ENCODE results near the gene ANKHD1. TPM values are rescaled to one million over a fixed set of nuclear protein-coding genes. Genes with fewer than 3 reads are reported as not detected.

ANKHD1 gene
- total and polyA plus RNA-seq, 9 donors = 48.3 to 141 (median 110) TPM

DNA sequence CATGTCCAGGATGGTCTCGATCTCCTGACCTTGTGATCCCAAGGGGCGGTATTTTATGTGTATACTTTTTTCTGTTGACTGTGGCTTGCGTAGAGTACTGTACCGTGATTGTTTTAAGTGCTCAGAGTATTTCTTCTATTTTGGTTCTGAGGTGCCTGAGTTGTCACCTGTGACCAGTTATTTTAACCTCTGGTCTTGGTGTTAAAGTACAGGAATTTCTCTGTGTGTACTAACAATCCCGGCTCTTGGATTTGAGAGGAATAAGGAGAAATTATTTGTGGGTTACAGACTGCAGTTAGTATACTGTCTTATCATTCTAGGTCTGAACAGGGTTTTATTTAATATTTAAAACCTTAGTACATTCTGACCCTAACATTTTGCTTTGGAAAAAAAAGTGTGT is 2.0 kb downstream of the ANKHD1 start:
- Histone ChIP-seq H3K4me3 (peak overlapping the region; percentile 100), H3K36me3 (no peaks in the 10 kb centered on the region), H3K9me3 (no peaks in the 10 kb centered on the region), H3K4me1 (ENCODE audit: insufficient read depth) (peaks cover 21% of the 10 kb centered on the region), H3K27me3 (no peaks in the 10 kb centered on the region), H3K27ac (no peak overlapping the region)
- WGBS, 3 donors = 50 to 66% (median 55%) methylated on average over 5 of the region's 5 CpGs
- TF ChIP-seq POLR2A (IDR thresholded peaks at IDR 0.05) = no peak
- TF ChIP-seq EP300 (IDR thresholded peaks at IDR 0.05) = no peak
- TF ChIP-seq, protein P1, sequence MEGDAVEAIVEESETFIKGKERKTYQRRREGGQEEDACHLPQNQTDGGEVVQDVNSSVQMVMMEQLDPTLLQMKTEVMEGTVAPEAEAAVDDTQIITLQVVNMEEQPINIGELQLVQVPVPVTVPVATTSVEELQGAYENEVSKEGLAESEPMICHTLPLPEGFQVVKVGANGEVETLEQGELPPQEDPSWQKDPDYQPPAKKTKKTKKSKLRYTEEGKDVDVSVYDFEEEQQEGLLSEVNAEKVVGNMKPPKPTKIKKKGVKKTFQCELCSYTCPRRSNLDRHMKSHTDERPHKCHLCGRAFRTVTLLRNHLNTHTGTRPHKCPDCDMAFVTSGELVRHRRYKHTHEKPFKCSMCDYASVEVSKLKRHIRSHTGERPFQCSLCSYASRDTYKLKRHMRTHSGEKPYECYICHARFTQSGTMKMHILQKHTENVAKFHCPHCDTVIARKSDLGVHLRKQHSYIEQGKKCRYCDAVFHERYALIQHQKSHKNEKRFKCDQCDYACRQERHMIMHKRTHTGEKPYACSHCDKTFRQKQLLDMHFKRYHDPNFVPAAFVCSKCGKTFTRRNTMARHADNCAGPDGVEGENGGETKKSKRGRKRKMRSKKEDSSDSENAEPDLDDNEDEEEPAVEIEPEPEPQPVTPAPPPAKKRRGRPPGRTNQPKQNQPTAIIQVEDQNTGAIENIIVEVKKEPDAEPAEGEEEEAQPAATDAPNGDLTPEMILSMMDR (IDR thresholded peaks at IDR 0.05) = no peak
- no peak for DNase-seq
- intact Hi-C loops (cut with DNase I) = loop anchor here in 2 of 4 donors (5.0 to 10.0 kb wide), 3 partner anchors 144 to 241 kb away; partner anchors contain the start of genes EIF4EBP3 (in 1 of the 2), IK (in 1 of the 2), NDUFA2 (in 1 of the 2) and TMCO6 (in 1 of the 2)

DNA sequence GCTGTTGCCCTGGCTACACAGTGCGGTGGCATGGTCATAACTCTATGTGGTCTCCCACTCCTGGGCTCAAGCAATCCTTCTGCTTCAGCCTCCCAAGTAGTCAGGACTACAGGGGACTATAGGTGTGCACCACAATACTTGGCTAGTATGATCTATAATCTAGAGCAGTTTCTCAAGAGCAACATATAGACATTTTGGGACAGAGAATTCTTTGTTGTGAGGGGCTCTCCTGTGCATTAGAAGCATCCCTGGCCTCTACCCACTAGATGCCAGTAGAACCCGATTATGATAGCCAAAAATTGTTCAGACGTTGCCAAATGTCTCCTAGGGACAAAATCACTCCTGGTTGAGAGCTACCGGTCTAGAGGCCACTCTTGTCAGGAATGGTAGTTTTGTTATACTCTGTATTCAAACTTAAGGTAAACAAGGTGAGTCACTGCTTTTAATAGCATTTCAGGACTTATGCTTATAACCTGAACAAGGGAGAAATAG is 7.2 kb downstream of the ANKHD1 start:
- no peak for DNase-seq
- TF ChIP-seq POLR2A (IDR thresholded peaks at IDR 0.05) = no peak
- TF ChIP-seq EP300 (IDR thresholded peaks at IDR 0.05) = no peak
- TF ChIP-seq, protein P1 (IDR thresholded peaks at IDR 0.05) = no peak
- intact Hi-C loops (cut with DNase I) = loop anchor here in 1 of 4 donors (10.0 kb wide), 1 partner anchor 236 kb away; the partner anchor contains the start of genes IK and NDUFA2
- WGBS, 3 donors = 32 to 42% (median 35%) methylated on average over 4 of the region's 4 CpGs
- peaks cover 10% of the 10 kb centered on the region for H3K4me1 ChIP-seq (ENCODE audit: insufficient read depth)
- H3K9me3 ChIP-seq = no peaks in the 10 kb centered on the region
- no peak overlapping the region for H3K4me3 ChIP-seq
- H3K36me3 ChIP-seq = no peaks in the 10 kb centered on the region
- no peak overlapping the region for H3K27ac ChIP-seq
- no peaks in the 10 kb centered on the region for H3K27me3 ChIP-seq

DNA sequence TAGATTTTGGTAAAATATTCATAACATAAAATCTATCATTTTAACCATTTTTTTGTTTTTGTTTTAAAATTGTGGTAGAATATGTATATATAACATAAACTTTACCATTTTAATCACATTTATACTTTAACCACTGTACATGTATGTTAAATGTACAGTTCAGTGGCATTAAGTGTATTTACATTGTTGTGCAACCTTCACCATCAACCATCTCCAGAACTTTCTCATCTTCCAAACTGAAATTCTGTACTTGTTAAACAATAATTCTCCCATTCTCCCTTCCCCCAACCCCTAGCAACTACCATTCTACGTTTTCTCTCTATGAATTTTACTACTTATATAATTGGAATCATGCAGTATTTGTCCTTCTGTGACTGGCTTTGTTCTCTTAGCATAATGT is 11.6 kb downstream of the ANKHD1 start:
- TF ChIP-seq, protein P1 (IDR thresholded peaks at IDR 0.05) = no peak
- TF ChIP-seq EP300 (IDR thresholded peaks at IDR 0.05) = no peak
- TF ChIP-seq POLR2A (IDR thresholded peaks at IDR 0.05) = no peak
- DNase-seq = no peak
- no peaks in the 10 kb centered on the region for H3K27me3 ChIP-seq
- no peaks in the 10 kb centered on the region for H3K36me3 ChIP-seq
- no peak overlapping the region for H3K27ac ChIP-seq
- WGBS, 3 donors = 63 to 81% (median 72%) methylated on average over 1 of the region's 1 CpG
- no peak overlapping the region for H3K4me3 ChIP-seq
- intact Hi-C loops (cut with DNase I) = no loop called here
- no peaks in the 10 kb centered on the region for H3K9me3 ChIP-seq
- H3K4me1 ChIP-seq (ENCODE audit: insufficient read depth) = peaks cover 2% of the 10 kb centered on the region

DNA sequence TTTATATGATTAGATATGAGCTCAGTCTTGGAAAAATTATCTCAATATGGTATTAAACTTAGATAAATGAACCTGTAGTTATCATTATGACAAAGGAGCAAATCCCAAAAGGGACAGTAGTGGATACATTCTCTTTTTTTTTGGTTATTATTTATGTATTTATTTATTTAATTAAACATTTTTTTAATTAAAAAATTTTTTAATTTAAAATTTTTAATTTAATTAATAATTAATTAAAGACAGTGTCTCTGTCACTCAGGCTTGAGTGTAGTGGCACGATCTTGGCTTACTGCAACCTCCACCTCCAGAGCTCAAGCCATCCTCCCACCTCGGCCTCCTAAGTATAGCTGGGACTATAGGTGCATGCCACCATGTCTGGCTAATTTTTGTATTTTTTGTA is 15.6 kb downstream of the ANKHD1 start:
- Histone ChIP-seq H3K4me1 (ENCODE audit: insufficient read depth) (peaks cover 4% of the 10 kb centered on the region), H3K9me3 (no peaks in the 10 kb centered on the region), H3K4me3 (no peak overlapping the region), H3K36me3 (no peaks in the 10 kb centered on the region), H3K27ac (no peak overlapping the region), H3K27me3 (no peaks in the 10 kb centered on the region)
- intact Hi-C loops (cut with DNase I) = loop anchor here in 1 of 4 donors (5.0 kb wide), 1 partner anchor 1495 kb away; no protein-coding TSS in a partner anchor
- TF ChIP-seq EP300 (IDR thresholded peaks at IDR 0.05) = no peak
- TF ChIP-seq, protein P1 (IDR thresholded peaks at IDR 0.05) = no peak
- TF ChIP-seq POLR2A (IDR thresholded peaks at IDR 0.05) = no peak
- 95 to 98% (median 97%) methylated on average over 2 of the region's 2 CpGs for WGBS, 3 donors
- DNase-seq = no peak

Data from ovary (tissue), 9 donors.